Caco-2 (cell line): ENCODE measurements around the gene TBC1D17. TPM values are rescaled to one million over a fixed set of nuclear protein-coding genes. Genes with fewer than 3 reads are reported as not detected.

Experiments
- BruUV-seq: library from RNA; stranded (reverse); fragments of 400-500 nt; replicated peaks from 2 replicates; lab custom pipeline; 2021; lab: Mats Ljungman, UMichigan
- CTCF ChIA-PET: fragments of 300-600 bp; sonication (Branson Sonifier 250); formaldehyde crosslinking; loops from one replicate; lab custom pipeline; 2022; ENCODE audit warnings: antibody characterized with exemption; lab: Charles Lee
- POLR2A ChIA-PET: fragments of 300-600 bp; sonication (Branson Sonifier 250); formaldehyde crosslinking; loops from one replicate; lab custom pipeline; 2022; ENCODE audit warnings: antibody characterized with exemption; lab: Charles Lee
- DNase-seq, 2 experiments: peaks; one replicate each; pipeline versions ENCODE4 v3.0.0 to v3.0.0-alpha.2; 2020 to 2022
- H3K27me3 ChIP-seq: replicated peaks from 2 replicates; pipeline ENCODE4 v1.6.0; 2011; ENCODE audit warnings: low read length; ENCODE audit not compliant: control insufficient read depth, insufficient read depth
- H3K36me3 ChIP-seq: 2 replicates; pipeline ENCODE4 v1.5.1; 2011; ENCODE audit warnings: low read length; ENCODE audit not compliant: control insufficient read depth, insufficient read depth
- H3K4me1 ChIP-seq: fragments of 250-450 bp; sonication (Bioruptor Pico); 2 replicates; pipeline ENCODE4 v1.5.1; 2020; ENCODE audit warnings: mild to moderate bottlenecking
- H3K4me3 ChIP-seq: 2 replicates; pipeline ENCODE4 v1.5.1; 2011; ENCODE audit warnings: low read depth, mild to moderate bottlenecking, control low read depth, low read length
- H3K9me3 ChIP-seq: fragments of 250-450 bp; sonication (Bioruptor Pico); 2 replicates; pipeline ENCODE4 v1.5.1; 2020; ENCODE audit warnings: mild to moderate bottlenecking, moderate library complexity
- H3K27ac Mint-ChIP-seq: one replicate; pipeline ENCODE4 v1.8.0; 2022; ENCODE audit warnings: mixed read lengths; ENCODE audit not compliant: unreplicated experiment
- H3K27me3 Mint-ChIP-seq: one replicate; pipeline ENCODE4 v1.8.0; 2022; ENCODE audit warnings: mixed read lengths; ENCODE audit not compliant: insufficient read depth, unreplicated experiment
- H3K36me3 Mint-ChIP-seq: one replicate; pipeline ENCODE4 v1.8.0; 2022; ENCODE audit warnings: mild to moderate bottlenecking, mixed read lengths; ENCODE audit not compliant: insufficient read depth, unreplicated experiment
- H3K4me1 Mint-ChIP-seq: one replicate; pipeline ENCODE4 v1.8.0; 2022; ENCODE audit warnings: low read depth, mixed read lengths; ENCODE audit not compliant: unreplicated experiment
- H3K4me3 Mint-ChIP-seq: one replicate; pipeline ENCODE4 v1.8.0; 2022; ENCODE audit warnings: mild to moderate bottlenecking, moderate library complexity, mixed read lengths; ENCODE audit not compliant: unreplicated experiment
- H3K9me3 Mint-ChIP-seq: one replicate; pipeline ENCODE4 v1.8.0; 2022; ENCODE audit warnings: mixed read lengths; ENCODE audit not compliant: unreplicated experiment
- intact Hi-C: fragments of 100-400 bp; cut with micrococcal nuclease; formaldehyde crosslinking; loops from one replicate; pipeline ENCODE4 v1.10.0; 2022; ENCODE audit not compliant: unreplicated experiment
- total RNA-seq: library from RNA; stranded (reverse); gene quantifications from 2 replicates; pipeline ENCODE4 v1.2.3, GENCODE V29; 2022
- TF ChIP-seq, protein P1 (sequence below), 2 experiments: fragments of 200-600 bp in 1 of 2; IDR thresholded peaks; 1 replicate in 1 of 2; 2 replicates in 1 of 2; pipeline versions ENCODE4 v1.5.1 to v1.8.0; 2011 to 2022; ENCODE audit warnings: antibody characterized with exemption in 1 of 2, control low read depth in 1 of 2, inconsistent platforms in 1 of 2, low read depth in 1 of 2, low read length in 1 of 2, mild to moderate bottlenecking in 1 of 2, moderate library complexity in 1 of 2; ENCODE audit not compliant: insufficient read depth in 1 of 2, severe bottlenecking in 1 of 2, unreplicated experiment in 1 of 2

Gene TBC1D17
- total RNA-seq, 1 experiment from 2014 or later: 55.3 TPM

DNA sequence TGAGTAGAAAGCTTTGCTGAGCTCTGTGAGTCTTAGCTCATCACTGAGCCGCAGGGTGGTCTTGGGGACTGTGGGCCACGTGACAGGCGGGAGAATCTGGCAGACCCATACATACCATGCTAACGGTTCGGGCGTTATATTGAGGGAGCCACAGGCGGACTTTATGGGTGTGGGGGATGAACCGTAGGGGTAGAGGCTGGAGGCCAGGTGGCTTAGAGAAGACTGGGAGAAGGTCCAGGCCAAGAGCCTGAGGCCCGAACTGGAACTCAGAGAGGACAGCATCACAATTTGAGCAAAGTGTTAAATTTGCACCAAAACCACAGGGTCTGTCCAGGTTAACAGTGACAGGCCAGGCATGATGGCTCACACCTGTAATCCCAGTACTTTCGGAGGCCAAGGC lies 36.2 kb downstream of the TBC1D17 start:
- peaks cover 36% of the 10 kb centered on the region for H3K4me1 Mint-ChIP-seq
- no peaks in the 10 kb centered on the region for H3K9me3 Mint-ChIP-seq
- no peaks in the 10 kb centered on the region for H3K27me3 Mint-ChIP-seq
- no TSS peak for BruUV-seq
- Histone ChIP-seq H3K9me3 (0 out of 2 replicates have a peak, but pooled peaks cover 3% of the 10 kb centered on the region), H3K4me1 (peaks cover 30% of the 10 kb centered on the region), H3K36me3 (peaks cover 20% of the 10 kb centered on the region), H3K27me3 (no peaks in the 10 kb centered on the region), H3K4me3 (no peak overlapping the region)
- no peak for DNase-seq
- intact Hi-C loops: no loop called here
- TF ChIP-seq, protein P1, sequence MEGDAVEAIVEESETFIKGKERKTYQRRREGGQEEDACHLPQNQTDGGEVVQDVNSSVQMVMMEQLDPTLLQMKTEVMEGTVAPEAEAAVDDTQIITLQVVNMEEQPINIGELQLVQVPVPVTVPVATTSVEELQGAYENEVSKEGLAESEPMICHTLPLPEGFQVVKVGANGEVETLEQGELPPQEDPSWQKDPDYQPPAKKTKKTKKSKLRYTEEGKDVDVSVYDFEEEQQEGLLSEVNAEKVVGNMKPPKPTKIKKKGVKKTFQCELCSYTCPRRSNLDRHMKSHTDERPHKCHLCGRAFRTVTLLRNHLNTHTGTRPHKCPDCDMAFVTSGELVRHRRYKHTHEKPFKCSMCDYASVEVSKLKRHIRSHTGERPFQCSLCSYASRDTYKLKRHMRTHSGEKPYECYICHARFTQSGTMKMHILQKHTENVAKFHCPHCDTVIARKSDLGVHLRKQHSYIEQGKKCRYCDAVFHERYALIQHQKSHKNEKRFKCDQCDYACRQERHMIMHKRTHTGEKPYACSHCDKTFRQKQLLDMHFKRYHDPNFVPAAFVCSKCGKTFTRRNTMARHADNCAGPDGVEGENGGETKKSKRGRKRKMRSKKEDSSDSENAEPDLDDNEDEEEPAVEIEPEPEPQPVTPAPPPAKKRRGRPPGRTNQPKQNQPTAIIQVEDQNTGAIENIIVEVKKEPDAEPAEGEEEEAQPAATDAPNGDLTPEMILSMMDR (IDR thresholded peaks at IDR 0.05; ENCODE audit: insufficient read depth in 1 of 2, low read depth in 1 of 2, low read length in 1 of 2, severe bottlenecking in 1 of 2, unreplicated experiment in 1 of 2): no peak
- POLR2A ChIA-PET: interaction anchor here (1.1 kb wide), 1 partner anchor 15 kb away, joined by 3 read pairs; no protein-coding TSS in a partner anchor
- CTCF ChIA-PET: interaction anchor here (1.0 to 1.9 kb wide), 3 partner anchors 15 to 44 kb away, joined by 3 to 5 read pairs (median 4); partner anchors contain the start of genes ATF5 and NUP62
- H3K4me3 Mint-ChIP-seq: no peak overlapping the region
- H3K36me3 Mint-ChIP-seq: peaks cover 99% of the 10 kb centered on the region
- peak overlapping the region; percentile 81 for H3K27ac Mint-ChIP-seq

DNA sequence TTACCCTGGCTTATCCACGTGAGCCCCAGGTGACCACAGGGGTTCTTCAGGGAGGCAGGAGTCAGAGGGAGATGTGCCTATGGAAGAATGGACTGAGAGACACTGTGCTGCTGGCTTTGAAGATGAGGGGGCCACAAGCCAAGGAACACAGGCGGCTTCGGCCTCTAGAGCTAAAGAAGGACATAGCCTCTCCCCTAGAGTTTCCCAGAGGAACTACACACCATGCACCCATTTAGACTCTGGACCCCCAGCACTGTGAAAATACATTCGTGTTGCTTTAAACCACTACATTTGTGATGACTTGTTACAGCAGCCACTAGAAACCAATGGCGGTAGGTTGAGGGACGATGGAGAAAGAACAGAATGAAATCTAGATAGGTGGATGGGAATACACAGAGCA lies 37.8 kb downstream of the TBC1D17 start:
- TF ChIP-seq, protein P1 (IDR thresholded peaks at IDR 0.05; ENCODE audit: insufficient read depth in 1 of 2, low read depth in 1 of 2, low read length in 1 of 2, severe bottlenecking in 1 of 2, unreplicated experiment in 1 of 2): no peak
- Histone ChIP-seq H3K4me3 (no peak overlapping the region), H3K36me3 (peaks cover 14% of the 10 kb centered on the region), H3K27me3 (no peaks in the 10 kb centered on the region), H3K9me3 (0 out of 2 replicates have a peak, but pooled peaks cover 3% of the 10 kb centered on the region), H3K4me1 (peaks cover 30% of the 10 kb centered on the region)
- H3K36me3 Mint-ChIP-seq: peaks cover 97% of the 10 kb centered on the region
- H3K4me3 Mint-ChIP-seq: no peak overlapping the region
- H3K27me3 Mint-ChIP-seq: no peaks in the 10 kb centered on the region
- ChIA-PET POLR2A (no interaction called here), CTCF (no interaction called here)
- no TSS peak for BruUV-seq
- intact Hi-C loops: no loop called here
- no peak for DNase-seq
- peaks cover 36% of the 10 kb centered on the region for H3K4me1 Mint-ChIP-seq
- H3K27ac Mint-ChIP-seq: no peak overlapping the region
- no peaks in the 10 kb centered on the region for H3K9me3 Mint-ChIP-seq

DNA sequence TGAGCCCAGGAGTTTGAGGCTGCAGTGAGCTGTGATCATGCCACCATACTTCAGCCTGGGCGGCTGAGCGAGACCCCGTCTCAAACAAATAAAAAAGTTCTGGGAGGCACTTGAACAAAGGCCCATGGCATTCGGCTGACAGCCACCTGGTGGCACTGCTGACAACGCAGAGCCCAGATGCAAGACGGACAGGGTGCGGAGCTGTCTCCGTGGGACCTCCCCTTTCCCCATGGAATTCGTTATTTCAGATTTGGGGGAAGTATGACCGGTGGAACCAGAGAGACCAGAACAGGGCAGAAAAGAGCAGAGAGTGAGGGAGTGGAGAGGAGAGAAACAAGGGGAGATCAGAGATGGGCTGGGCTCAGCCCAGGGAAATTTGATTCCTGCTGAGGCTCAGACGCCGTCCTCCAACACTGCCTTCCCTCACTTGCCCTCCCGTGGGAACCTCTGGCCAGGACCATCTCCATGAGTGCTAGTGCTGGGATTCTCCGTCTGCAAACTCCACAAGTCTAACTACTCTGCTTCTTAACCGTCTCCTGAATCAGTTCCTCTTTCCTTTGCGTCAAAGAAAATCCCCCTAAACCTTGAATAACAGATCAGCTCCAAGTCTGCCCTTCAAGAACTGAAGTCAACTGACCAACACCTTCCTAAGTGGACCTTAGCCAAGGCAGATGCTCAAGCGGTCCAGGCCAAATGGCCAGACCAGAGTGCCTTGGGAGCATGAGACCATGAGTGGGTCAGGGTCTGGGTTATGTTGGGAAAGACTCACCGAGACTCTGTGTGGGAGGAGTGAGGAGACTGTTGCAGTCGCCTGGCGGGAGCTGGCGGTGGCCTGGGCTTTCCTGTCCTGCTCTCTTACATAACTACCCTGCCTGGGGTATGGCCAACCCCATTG lies 39.6 kb downstream of the TBC1D17 start:
- Mint-ChIP-seq H3K36me3 (peaks cover 98% of the 10 kb centered on the region), H3K4me3 (no peak overlapping the region), H3K27me3 (no peaks in the 10 kb centered on the region), H3K4me1 (peaks cover 26% of the 10 kb centered on the region), H3K27ac (no peak overlapping the region), H3K9me3 (no peaks in the 10 kb centered on the region)
- H3K4me1 ChIP-seq: peaks cover 22% of the 10 kb centered on the region
- H3K27me3 ChIP-seq: no peaks in the 10 kb centered on the region
- ChIA-PET POLR2A (no interaction called here), CTCF (interaction anchor here (0.7 kb wide), 1 partner anchor 27 kb away, joined by 3 read pairs; no protein-coding TSS in a partner anchor)
- H3K4me3 ChIP-seq: no peak overlapping the region
- intact Hi-C loops: no loop called here
- peak in 1 of 2 experiments; percentile 41 for DNase-seq
- peaks cover 12% of the 10 kb centered on the region for H3K36me3 ChIP-seq
- 0 out of 2 replicates have a peak, but pooled peaks cover 3% of the 10 kb centered on the region for H3K9me3 ChIP-seq
- no TSS peak for BruUV-seq
- TF ChIP-seq, protein P1 (IDR thresholded peaks at IDR 0.05; ENCODE audit: insufficient read depth in 1 of 2, low read depth in 1 of 2, low read length in 1 of 2, severe bottlenecking in 1 of 2, unreplicated experiment in 1 of 2): no peak
